Stimulated activated CD4-positive, alpha-beta T cell treated with anti-CD3 and anti-CD28 coated beads, Interleukin-1b, Interleukin-23, amount 100 ng/mL, for 24 hours (primary cell): ENCODE measurements around the gene OTOF.

Source experiments
- DNase-seq, 4 experiments: peaks; one replicate each; pipeline ENCODE4 v3.0.0-alpha.2; 2020; ENCODE audit warnings: low read depth in 4 of 4, low spot score in 1 of 4

OTOF gene

DNA sequence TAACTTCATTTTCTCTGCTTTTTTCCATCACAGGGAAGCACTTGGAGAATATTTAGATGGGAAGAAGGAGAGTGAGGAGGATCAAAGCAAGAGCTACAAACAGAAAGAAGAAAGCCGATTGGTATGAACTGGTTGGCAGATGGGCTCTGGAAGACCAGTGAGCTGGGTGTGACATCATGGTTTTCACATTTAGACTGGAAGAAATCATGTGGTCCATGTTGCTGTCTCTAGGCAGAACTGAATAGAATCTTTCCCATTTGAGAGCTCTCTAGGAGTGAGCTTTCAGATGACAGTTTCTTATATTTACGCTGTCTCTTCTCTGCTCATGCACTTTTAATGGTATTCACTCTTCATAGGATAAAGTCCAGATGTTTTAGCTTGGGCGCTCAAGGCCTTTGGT lies 63.6 kb downstream of the OTOF start:
- no peak for DNase-seq

DNA sequence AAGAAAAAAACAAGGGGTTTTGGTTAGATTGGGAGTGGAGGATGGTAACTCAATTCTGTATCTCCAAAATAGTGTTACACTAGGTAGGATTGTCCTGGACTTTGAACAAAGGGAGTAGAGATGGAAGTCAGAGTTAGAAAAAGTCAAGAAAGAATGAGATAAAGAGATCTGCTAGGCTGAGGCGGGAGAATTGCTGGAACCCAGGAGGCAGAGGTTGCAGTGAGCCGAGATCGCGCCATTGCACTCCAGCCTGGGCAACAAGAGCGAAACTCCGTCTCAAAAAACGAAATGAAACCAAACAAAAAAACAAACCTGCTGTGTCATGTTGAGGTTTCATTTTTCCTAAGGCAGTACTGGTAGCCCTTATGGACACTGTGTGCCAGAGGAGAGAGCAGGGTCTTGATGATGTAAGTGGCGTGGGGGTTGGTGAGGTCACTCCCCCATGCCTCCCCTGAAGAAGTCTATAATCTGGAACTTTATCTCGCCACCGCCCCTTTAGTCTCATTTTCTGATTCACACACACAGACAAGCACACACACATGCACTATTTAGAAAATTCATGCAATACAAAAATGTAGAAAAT lies 65.7 kb downstream of the OTOF start:
- DNase-seq, result no peak

GRCh38 chr2:26411419-26411818 lies 66.5 kb downstream of the OTOF start:
- DNase-seq, result no peak

GRCh38 chr2:26410764-26411243 lies 67.1 kb downstream of the OTOF start:
- no peak for DNase-seq

DNA sequence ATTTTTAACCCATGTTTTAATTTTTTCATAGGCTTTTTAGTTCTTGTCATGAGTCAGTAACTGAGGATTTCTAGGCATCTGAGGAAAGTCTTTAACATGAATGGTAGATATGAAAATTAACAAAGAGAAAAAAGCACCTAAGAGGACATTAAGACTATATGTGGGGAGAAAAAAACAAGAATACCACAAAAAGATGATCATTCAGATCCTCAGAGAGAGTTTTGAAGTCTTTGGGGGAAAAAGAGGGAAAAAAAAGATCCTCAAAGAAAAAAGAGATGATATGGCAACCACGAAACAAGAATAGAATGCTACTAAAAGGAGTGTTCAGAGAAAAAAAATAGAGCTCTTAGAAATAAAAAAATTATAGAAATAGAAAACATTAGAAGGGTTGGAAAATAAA lies 68.1 kb downstream of the OTOF start:
- DNase-seq, result no peak

DNA sequence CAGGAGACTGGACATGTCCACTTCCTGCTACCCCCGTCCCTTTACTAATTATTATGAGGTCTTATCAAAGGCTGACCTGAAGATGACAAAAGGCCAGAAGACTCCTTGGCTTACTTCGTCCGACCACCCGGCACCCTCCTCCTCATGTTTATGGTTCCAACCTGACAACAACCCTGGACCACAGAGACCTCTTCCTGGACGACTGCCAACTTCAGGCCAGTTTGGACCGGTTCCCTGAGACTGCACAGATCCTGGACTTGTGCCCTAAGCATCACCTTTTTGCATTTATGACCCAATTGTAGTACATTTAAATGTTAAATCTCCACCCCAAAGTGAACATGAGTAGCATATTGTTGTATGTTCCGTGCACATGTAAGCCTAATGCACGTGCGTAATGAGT lies 70.4 kb downstream of the OTOF start:
- no peak for DNase-seq
